Right cardiac atrium (tissue), 5 donors: ENCODE results near the gene NME7. TPM values are rescaled to one million over a fixed set of nuclear protein-coding genes. Genes with fewer than 3 reads are reported as not detected.

Source experiments
- ATAC-seq, 2 donors: fragments of 200-7000 bp; cut with Tn5 transposase; one replicate each; pipeline versions ENCODE4 v1.8.0 to v1.9.1; 2020; ENCODE audit warnings: moderate library complexity in 2 of 2, mild to moderate bottlenecking in 1 of 2
- DNase-seq, 3 donors: peaks; one replicate each; pipeline ENCODE4 v3.0.0-alpha.2; 2020
- H3K27ac ChIP-seq: one replicate; pipeline ENCODE4 v1.5.1; 2013; ENCODE audit warnings: mild to moderate bottlenecking, low read length, control low read depth, moderate library complexity
- H3K27me3 ChIP-seq: one replicate; pipeline ENCODE4 v1.6.1; 2013; ENCODE audit not compliant: control insufficient read depth, insufficient read depth
- H3K4me1 ChIP-seq: one replicate; pipeline ENCODE4 v1.6.1; 2013; ENCODE audit warnings: low read length; ENCODE audit not compliant: control insufficient read depth, insufficient read depth
- H3K4me3 ChIP-seq: one replicate; pipeline ENCODE4 v1.5.1; 2013; ENCODE audit warnings: low read length, control low read depth
- H3K9me3 ChIP-seq: one replicate; pipeline ENCODE4 v1.6.1; 2013; ENCODE audit warnings: low read length; ENCODE audit not compliant: control insufficient read depth
- WGBS: extraction: QIAGEN DNeasy Blood & Tissue Kit; methylation state at CpG from one replicate; pipeline ENCODE4 v1.1.7; 2013; 5-methylcytosine and 5-hydroxymethylcytosine counted together
- intact Hi-C, 4 donors: fragments of 100-400 bp; cut with DNase I; formaldehyde crosslinking; loops; one replicate each; pipeline versions ENCODE4 v1.11.0 to v1.14.0; 2022 to 2023
- polyA plus RNA-seq: library from polyadenylated mRNA; stranded (reverse); fragments of 200-250 nt; gene quantifications from one replicate; pipeline ENCODE4 v1.2.3, GENCODE V29; 2013
- total RNA-seq, 4 donors: library from RNA; stranded (reverse); fragmentation: NEBNext Ultra II Directional; extraction: Animal tissue kit (Norgen Biotek cat#: 25700); gene quantifications; one replicate each; pipeline ENCODE4 v1.2.1, GENCODE V29; 2021
- donor health status: healthy with polysubstance abuse.
- donor health status: DM: no; HTN: yes; CAD: no.
- donor health status: DM: no; HTN: no; CAD: no.
- donor health status: DM: no; HTN: yes; CAD: no; lungs with severe emphysema.
- donor health status: DM: yes; HTN: yes; CAD: no.

NME7 gene
- total and polyA plus RNA-seq, 5 donors, result 8.7 to 15.1 (median 9.3) TPM

DNA sequence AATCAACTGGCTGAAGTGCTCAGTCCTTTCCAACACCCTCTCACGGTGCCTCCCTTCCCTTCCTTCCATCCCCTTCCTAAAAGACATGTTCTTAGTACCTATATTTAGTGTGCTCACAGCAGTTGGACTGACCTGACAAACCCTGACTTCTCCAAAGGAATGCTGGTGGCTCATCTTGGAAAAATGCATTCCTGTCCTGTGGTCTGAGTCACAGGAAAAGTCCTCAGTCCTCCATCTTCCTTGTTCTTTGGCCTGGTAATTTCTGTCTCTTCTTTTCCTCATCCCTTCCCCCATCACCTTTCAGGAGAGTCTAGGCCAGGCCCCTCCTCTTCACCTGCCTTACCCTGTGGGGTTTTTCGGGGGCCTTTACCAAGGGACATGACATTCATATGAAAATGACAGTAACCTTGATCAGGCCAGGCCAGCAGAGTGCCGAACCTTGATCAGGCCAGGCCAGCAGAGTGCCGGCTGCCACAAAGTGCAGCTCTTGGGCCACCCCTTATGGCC is 253.9 kb downstream of the NME7 start:
- peaks cover 11% of the 10 kb centered on the region for H3K4me1 ChIP-seq
- peak overlapping the region; percentile 96 for H3K27ac ChIP-seq
- no peaks in the 10 kb centered on the region for H3K27me3 ChIP-seq
- H3K9me3 ChIP-seq, result no peaks in the 10 kb centered on the region
- peak in 1 of 2 donors; percentile 38 for ATAC-seq
- 50% methylated on average over 4 of the region's 4 CpGs for WGBS
- H3K4me3 ChIP-seq, result no peak overlapping the region
- no peak for DNase-seq
- intact Hi-C loops, result loop anchor here in 1 of 4 donors (10.0 kb wide), 1 partner anchor 389 kb away; the partner anchor contains the start of gene DPT

- DNase-seq (no peak), ATAC-seq (no peak)
- Histone ChIP-seq H3K4me1 (peaks cover 11% of the 10 kb centered on the region), H3K27ac (peak overlapping the region; percentile 86), H3K4me3 (no peak overlapping the region), H3K27me3 (no peaks in the 10 kb centered on the region), H3K9me3 (no peaks in the 10 kb centered on the region)
- 57% methylated on average over 6 of the region's 6 CpGs for WGBS
- intact Hi-C loops, result loop anchor here in 1 of 4 donors (10.0 kb wide), 1 partner anchor 387 kb away; the partner anchor contains the start of gene DPT
Measured at GRCh38 chr1:169112241-169112640, 255.4 kb downstream of the NME7 start.

DNA sequence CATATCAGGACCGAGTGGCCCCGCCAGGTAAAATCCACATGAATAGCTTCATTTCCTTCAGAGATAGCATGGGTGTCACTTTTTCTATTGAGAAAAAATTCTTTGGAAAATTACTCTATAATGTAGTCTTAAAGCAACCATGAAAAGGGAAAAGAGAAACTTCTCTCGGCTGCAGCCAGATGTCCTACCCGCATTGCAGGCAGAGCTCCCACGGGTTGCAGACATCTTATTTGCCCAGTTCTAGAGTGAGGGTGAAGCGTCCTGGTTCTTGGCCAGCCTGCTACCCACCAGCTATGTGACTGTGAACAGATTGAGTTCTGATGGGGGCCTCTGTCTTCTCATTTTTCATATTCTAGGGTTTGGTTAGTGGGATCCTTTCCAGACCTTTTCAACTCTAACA is 256.1 kb downstream of the NME7 start:
- H3K4me1 ChIP-seq, result peaks cover 11% of the 10 kb centered on the region
- WGBS, result 84% methylated on average over 6 of the region's 6 CpGs
- intact Hi-C loops, result loop anchor here in 1 of 4 donors (10.0 kb wide), 1 partner anchor 387 kb away; the partner anchor contains the start of gene DPT
- H3K27me3 ChIP-seq, result no peaks in the 10 kb centered on the region
- no peak for ATAC-seq
- no peak for DNase-seq
- H3K4me3 ChIP-seq, result no peak overlapping the region
- peak overlapping the region; percentile 1 for H3K27ac ChIP-seq
- no peaks in the 10 kb centered on the region for H3K9me3 ChIP-seq

DNA sequence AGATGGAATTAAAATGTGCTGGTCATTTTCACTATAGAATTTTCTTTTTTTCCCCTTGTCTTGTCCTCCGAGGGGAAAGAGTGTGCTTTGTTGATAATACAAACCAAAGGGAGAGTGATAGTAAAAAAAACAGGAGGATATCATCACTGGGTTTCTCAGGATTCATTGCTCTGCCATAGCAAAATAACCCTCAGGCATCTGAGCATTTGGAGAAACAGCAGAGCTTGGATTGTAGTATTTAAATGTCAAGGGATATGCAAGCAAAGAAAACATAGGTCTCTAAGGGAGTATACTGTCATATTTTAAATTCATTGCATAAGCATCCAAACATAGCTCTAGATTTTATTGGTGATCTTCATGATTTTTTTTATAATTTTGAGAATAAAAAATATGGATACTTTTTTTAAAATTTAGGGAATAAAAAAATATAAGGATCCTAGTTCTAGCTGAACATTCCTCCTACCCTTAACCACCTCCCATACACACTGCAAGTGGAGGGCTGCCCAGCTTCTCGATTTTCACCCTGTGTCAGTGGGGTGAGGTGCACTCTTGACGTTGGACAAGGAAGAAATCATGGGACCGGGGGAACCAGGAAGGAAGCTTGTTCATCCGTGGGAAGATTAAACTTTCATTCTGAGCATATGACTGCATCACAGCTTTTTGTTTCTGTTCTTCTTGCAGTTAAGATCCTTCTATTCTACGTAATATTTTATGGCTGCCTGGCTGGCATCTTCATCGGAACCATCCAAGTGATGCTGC is 256.7 kb downstream of the NME7 start:
- no peak overlapping the region for H3K4me3 ChIP-seq
- no peaks in the 10 kb centered on the region for H3K27me3 ChIP-seq
- no peaks in the 10 kb centered on the region for H3K9me3 ChIP-seq
- H3K4me1 ChIP-seq, result peaks cover 9% of the 10 kb centered on the region
- ATAC-seq, result no peak
- H3K27ac ChIP-seq, result no peak overlapping the region
- 33% methylated on average over 7 of the region's 7 CpGs for WGBS
- intact Hi-C loops, result loop anchor here in 1 of 4 donors (10.0 kb wide), 1 partner anchor 386 kb away; the partner anchor contains the start of gene DPT
- DNase-seq, result no peak

- peak overlapping the region; percentile 90 for H3K4me3 ChIP-seq
- no peaks in the 10 kb centered on the region for H3K27me3 ChIP-seq
- ATAC-seq (no peak), DNase-seq (no peak)
- no peaks in the 10 kb centered on the region for H3K9me3 ChIP-seq
- intact Hi-C loops, result loop anchor here in 1 of 4 donors (10.0 kb wide), 1 partner anchor 385 kb away; the partner anchor contains the start of gene DPT
- peaks cover 8% of the 10 kb centered on the region for H3K4me1 ChIP-seq
- WGBS, result 11% methylated on average over 3 of the region's 3 CpGs
- H3K27ac ChIP-seq, result peak overlapping the region; percentile 69
Measured at GRCh38 chr1:169110236-169110635, 257.4 kb downstream of the NME7 start.

DNA sequence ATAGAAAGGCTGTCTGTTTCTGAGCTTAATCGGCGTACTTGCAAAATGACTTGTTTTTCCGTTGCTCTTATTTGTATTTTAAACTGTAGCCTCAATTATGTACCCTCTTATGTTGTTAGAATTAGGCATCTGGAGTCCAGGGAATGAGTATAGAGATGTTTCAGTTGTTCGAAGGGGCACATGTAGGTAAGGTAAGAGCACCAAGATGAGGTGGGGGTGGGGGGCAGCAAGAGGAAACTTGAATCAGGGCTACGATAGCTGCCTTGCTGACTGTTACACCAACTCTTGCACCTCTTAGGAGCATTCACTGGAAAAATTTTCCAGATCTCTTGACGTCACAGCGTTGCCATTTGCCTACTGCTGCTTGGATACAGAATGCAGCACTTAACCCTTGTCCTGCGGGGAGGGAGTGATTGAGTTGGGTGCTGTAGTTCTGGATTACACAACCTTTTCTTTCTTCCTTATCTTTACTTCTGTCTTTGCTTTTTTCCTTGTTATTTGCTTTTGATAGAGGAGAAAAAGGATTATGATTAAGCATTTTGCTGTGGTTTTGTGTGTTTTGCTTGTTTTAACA is 257.9 kb downstream of the NME7 start:
- DNase-seq (peak in 2 of 3 donors; percentile 46 to 60), ATAC-seq (peak; percentile 29 to 63)
- H3K27me3 ChIP-seq, result no peaks in the 10 kb centered on the region
- peak overlapping the region; percentile 81 for H3K27ac ChIP-seq
- intact Hi-C loops, result loop anchor here in 3 of 4 donors (10.0 kb wide), 3 partner anchors 235 to 385 kb away; partner anchors contain the start of gene DPT (in 1 of the 3)
- peaks cover 8% of the 10 kb centered on the region for H3K4me1 ChIP-seq
- H3K4me3 ChIP-seq, result peak overlapping the region; percentile 90
- H3K9me3 ChIP-seq, result no peaks in the 10 kb centered on the region
- WGBS, result 37% methylated on average over 8 of the region's 8 CpGs

GRCh38 chr1:169108863-169109560 is 258.6 kb downstream of the NME7 start:
- H3K27me3 ChIP-seq, result no peaks in the 10 kb centered on the region
- peak overlapping the region; percentile 90 for H3K4me3 ChIP-seq
- peaks cover 8% of the 10 kb centered on the region for H3K4me1 ChIP-seq
- intact Hi-C loops, result loop anchor here in 2 of 4 donors (10.0 kb wide), 2 partner anchors 234 to 374 kb away; no protein-coding TSS in a partner anchor
- peak overlapping the region; percentile 81 for H3K27ac ChIP-seq
- ATAC-seq (no peak), DNase-seq (peak in 1 of 3 donors; percentile 57)
- WGBS, result 61% methylated on average over 10 of the region's 10 CpGs
- no peaks in the 10 kb centered on the region for H3K9me3 ChIP-seq

DNA sequence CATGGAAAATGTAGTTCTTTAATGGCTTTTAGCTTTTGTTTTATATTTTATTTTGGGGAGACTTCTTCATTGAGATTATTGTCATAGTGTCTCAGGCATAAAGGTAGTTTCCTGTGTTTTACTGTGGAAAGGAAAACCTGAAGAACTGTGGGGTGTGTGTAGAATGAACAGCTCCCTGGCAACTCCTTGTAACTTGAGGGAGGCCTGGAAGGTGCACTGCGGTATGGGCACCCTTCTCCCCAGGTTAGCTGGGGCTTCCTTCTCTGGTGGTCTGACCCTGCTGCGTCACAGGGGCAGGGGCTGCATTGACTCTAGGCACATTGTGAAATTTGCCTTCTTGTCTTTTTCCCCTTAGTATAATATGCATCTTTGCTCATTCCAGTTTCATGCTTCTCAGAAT is 259.4 kb downstream of the NME7 start:
- intact Hi-C loops, result loop anchor here in 2 of 4 donors (10.0 kb wide), 2 partner anchors 233 to 373 kb away; no protein-coding TSS in a partner anchor
- H3K4me1 ChIP-seq, result peaks cover 5% of the 10 kb centered on the region

DNA sequence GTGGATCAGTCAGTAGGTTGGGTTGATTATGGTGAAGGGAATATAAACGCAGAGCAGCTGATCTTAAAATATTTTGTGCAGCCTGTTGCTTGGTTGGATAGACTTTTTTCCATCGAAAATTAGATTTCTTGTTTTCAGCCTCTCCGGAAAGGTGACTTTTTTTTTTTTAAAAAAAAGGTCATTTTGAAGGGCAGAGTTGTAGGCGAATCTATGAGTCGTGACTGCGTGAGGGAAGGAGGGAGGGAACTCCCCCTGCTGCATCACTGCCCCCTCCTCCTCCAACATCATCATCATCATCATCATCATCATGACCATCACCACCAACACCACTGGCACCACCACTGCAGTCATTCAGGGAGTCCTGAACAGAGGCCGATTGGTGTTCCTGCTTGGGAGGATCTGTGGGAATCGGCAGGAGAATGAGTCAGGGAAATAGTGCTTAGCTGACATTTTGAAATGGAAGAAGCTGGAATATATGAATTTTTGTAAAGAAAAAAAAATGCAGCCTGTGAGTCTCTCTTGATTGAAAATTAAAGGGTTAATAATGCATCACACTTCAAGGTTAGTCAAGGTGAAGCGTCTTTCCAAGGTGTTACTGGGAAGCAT is 259.9 kb downstream of the NME7 start:
- Histone ChIP-seq H3K4me1 (peaks cover 5% of the 10 kb centered on the region), H3K27me3 (no peaks in the 10 kb centered on the region), H3K27ac (peak overlapping the region; percentile 78), H3K4me3 (peak overlapping the region; percentile 90), H3K9me3 (no peaks in the 10 kb centered on the region)
- intact Hi-C loops, result loop anchor here in 2 of 4 donors (10.0 kb wide), 2 partner anchors 233 to 373 kb away; no protein-coding TSS in a partner anchor
- 27% methylated on average over 9 of the region's 9 CpGs for WGBS
- ATAC-seq, result peak in 1 of 2 donors; percentile 5
- DNase-seq, result peak in 2 of 3 donors; percentile 23 to 51

More for the DNA sequence above, 259.4 kb downstream of the NME7 start:
- H3K9me3 ChIP-seq, result no peaks in the 10 kb centered on the region
- no peaks in the 10 kb centered on the region for H3K27me3 ChIP-seq
- DNase-seq (no peak), ATAC-seq (no peak)
- peak overlapping the region; percentile 81 for H3K27ac ChIP-seq
- 53% methylated on average over 2 of the region's 2 CpGs for WGBS
- H3K4me3 ChIP-seq, result peak overlapping the region; percentile 90
